HG03571 (cell line): ENCODE data around the gene RRP8.

ENCODE experiments used
- ATAC-seq: cut with Tn5 transposase; IDR thresholded peaks from one replicate; pipeline ENCODE4 v1.9.1; 2021; ENCODE audit not compliant: unreplicated experiment

Gene RRP8

GRCh38 chr11:6570691-6571427 is 32.6 kb downstream of the RRP8 start:
- no peak for ATAC-seq

GRCh38 chr11:6569706-6570105 is 33.7 kb downstream of the RRP8 start:
- no peak for ATAC-seq

- no peak for ATAC-seq
Observed at GRCh38 chr11:6568191-6568918, 35.1 kb downstream of the RRP8 start.

- ATAC-seq: no peak
Observed at GRCh38 chr11:6567371-6567745, 36.1 kb downstream of the RRP8 start.

GRCh38 chr11:6566704-6567370 is 36.6 kb downstream of the RRP8 start:
- no peak for ATAC-seq

- ATAC-seq: no peak
Observed at GRCh38 chr11:6565988-6566703, 37.3 kb downstream of the RRP8 start.

GRCh38 chr11:6565325-6565724 is 38.1 kb downstream of the RRP8 start:
- no peak for ATAC-seq

- ATAC-seq: no peak
Observed at GRCh38 chr11:6563667-6564066, 39.7 kb downstream of the RRP8 start.

- no peak for ATAC-seq
Observed at GRCh38 chr11:6563121-6563619, 40.2 kb downstream of the RRP8 start.

GRCh38 chr11:6561288-6561687 is 42.1 kb downstream of the RRP8 start:
- no peak for ATAC-seq

GRCh38 chr11:6559369-6559768 is 44.0 kb downstream of the RRP8 start:
- no peak for ATAC-seq

- ATAC-seq: no peak
Observed at GRCh38 chr11:6557761-6558674, 45.4 kb downstream of the RRP8 start.

GRCh38 chr11:6557063-6557462 is 46.4 kb downstream of the RRP8 start:
- no peak for ATAC-seq

GRCh38 chr11:6556139-6556949 is 47.1 kb downstream of the RRP8 start:
- no peak for ATAC-seq

- no peak for ATAC-seq
Observed at GRCh38 chr11:6554828-6555706, 48.3 kb downstream of the RRP8 start.

- no peak for ATAC-seq
Observed at GRCh38 chr11:6553634-6554033, 49.8 kb downstream of the RRP8 start.

GRCh38 chr11:6548641-6549040 is 54.8 kb downstream of the RRP8 start:
- ATAC-seq: no peak

GRCh38 chr11:6548121-6548520 is 55.3 kb downstream of the RRP8 start:
- no peak for ATAC-seq
